Uterus (tissue), 4 donors: ENCODE measurements around the gene HASPIN. TPM values are rescaled to one million over a fixed set of nuclear protein-coding genes. Genes with fewer than 3 reads are reported as not detected.

Experiments used
- DNase-seq, 2 donors: peaks; one replicate each; pipeline ENCODE4 v3.0.0-alpha.2; 2019 to 2020
- H3K27ac ChIP-seq, 2 donors: fragments of 200-600 bp; sonication (generic); 1 replicate in 1 of 2; 2 replicates in 1 of 2; pipeline ENCODE4 v1.5.1; 2016 to 2018
- H3K27me3 ChIP-seq, 2 donors: fragments of 200-600 bp; sonication (generic); one replicate each; pipeline ENCODE4 v1.5.1; 2018 to 2019; ENCODE audit warnings: control low read depth in 1 of 2
- H3K36me3 ChIP-seq, 2 donors: fragments of 200-600 bp; sonication (generic); one replicate each; pipeline ENCODE4 v1.5.1; 2019; ENCODE audit warnings: control low read depth in 1 of 2
- H3K4me1 ChIP-seq, 2 donors: fragments of 200-600 bp; sonication (generic); one replicate each; pipeline ENCODE4 v1.5.1; 2018 to 2019; ENCODE audit warnings: control low read depth in 1 of 2
- H3K4me3 ChIP-seq, 2 donors: fragments of 200-600 bp; sonication (generic); 1 replicate in 1 of 2; 2 replicates in 1 of 2; pipeline ENCODE4 v1.5.1; 2018 to 2019; ENCODE audit warnings: mild to moderate bottlenecking in 1 of 2
- H3K9me3 ChIP-seq, 2 donors: fragments of 200-600 bp; sonication (generic); one replicate each; pipeline ENCODE4 v1.5.1; 2019; ENCODE audit warnings: control low read depth in 1 of 2
- CTCF ChIP-seq, 4 experiments: fragments of 200-600 bp in 2 of 4; fragments of 450-650 bp in 2 of 4; sonication (generic) in 2 of 4; IDR thresholded peaks; one replicate each; pipeline ENCODE4 v1.5.1; 2016 to 2019; ENCODE audit warnings: antibody characterized with exemption in 4 of 4, mild to moderate bottlenecking in 2 of 4, moderate library complexity in 1 of 4
- POLR2A ChIP-seq, 2 donors: fragments of 450-650 bp; IDR thresholded peaks; one replicate each; pipeline ENCODE4 v1.6.1; 2016; ENCODE audit warnings: antibody characterized with exemption in 2 of 2, mild to moderate bottlenecking in 1 of 2, moderate library complexity in 1 of 2
- intact Hi-C: fragments of 100-400 bp; cut with DNase I; formaldehyde crosslinking; loops from one replicate; pipeline ENCODE4 v1.15.1; 2023; ENCODE audit warnings: low total_unique reads
- total RNA-seq, 4 donors: library from RNA; depleted of rRNA in 3 of 4; stranded (reverse); fragments of >200 nt in 3 of 4; gene quantifications; one replicate each; pipeline versions ENCODE4 v1.1.0 to v1.2.4, GENCODE V29; 2014 to 2023
- donor health status: DM: yes; HTN: yes; CAD: no.

The HASPIN gene
- total RNA-seq, 4 donors from 2014 or later, result 2.0 TPM; not detected in 3

DNA sequence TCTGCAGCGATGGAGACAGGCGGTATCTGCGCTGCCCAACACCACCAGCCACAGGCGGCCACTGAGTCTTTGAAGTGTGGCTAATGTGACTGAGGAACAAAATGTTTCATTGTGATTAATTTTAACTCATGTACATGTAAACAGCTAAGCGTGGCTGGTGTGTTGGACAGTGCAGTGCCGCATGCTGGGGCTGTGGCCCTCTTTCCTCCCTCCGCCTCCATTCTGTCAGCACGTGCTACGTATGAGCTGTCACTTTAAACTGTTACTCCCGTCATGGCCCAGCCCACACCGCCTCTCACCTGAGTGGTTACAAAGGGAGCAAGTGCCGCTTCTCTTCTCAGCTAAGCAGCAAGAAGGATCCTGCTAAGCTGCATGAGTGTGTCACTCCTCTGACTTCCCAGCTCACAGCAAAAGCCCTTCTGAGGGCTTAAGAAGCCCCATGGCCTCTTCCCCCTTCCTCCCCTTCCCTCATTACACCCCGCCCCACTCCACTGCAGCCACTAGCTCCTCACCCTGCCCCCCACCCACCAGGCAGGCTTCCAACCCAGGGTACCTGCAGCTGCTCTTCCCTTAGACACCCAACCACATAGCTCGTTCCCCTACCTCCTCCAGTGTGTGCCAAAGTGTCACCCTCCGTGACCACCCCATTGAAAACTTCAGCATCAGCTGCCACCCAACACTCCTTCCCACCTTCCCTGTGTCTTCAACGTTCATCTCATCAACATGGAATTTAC, 15.0 kb downstream of the HASPIN start:
- Histone ChIP-seq H3K9me3 (no peaks in the 10 kb centered on the region), H3K27me3 (no peaks in the 10 kb centered on the region), H3K36me3 (no peaks in the 10 kb centered on the region), H3K4me3 (no peak overlapping the region), H3K4me1 (peaks cover 0 to 4% of the 10 kb centered on the region in 2 donors), H3K27ac (no peak overlapping the region)
- intact Hi-C loops, result no loop called here
- TF ChIP-seq POLR2A (IDR thresholded peaks at IDR 0.05), result no peak
- TF ChIP-seq CTCF (IDR thresholded peaks at IDR 0.05), result no peak
- no peak for DNase-seq

- no peaks in the 10 kb centered on the region for H3K9me3 ChIP-seq
- no peaks in the 10 kb centered on the region for H3K27me3 ChIP-seq
- no peak overlapping the region for H3K27ac ChIP-seq
- intact Hi-C loops, result no loop called here
- DNase-seq, result no peak
- peaks cover 0 to 4% of the 10 kb centered on the region in 2 donors for H3K4me1 ChIP-seq
- TF ChIP-seq CTCF (IDR thresholded peaks at IDR 0.05) (no peak), POLR2A (IDR thresholded peaks at IDR 0.05) (no peak)
- H3K36me3 ChIP-seq, result no peaks in the 10 kb centered on the region
- no peak overlapping the region for H3K4me3 ChIP-seq
These were observed 15.9 kb downstream of the HASPIN start for GRCh38 chr17:3739422-3740124.

GRCh38 chr17:3740611-3741073, 16.9 kb downstream of the HASPIN start:
- no peak for TF ChIP-seq CTCF (IDR thresholded peaks at IDR 0.05)
- no peak for TF ChIP-seq POLR2A (IDR thresholded peaks at IDR 0.05)
- peaks cover 0 to 4% of the 10 kb centered on the region in 2 donors for H3K4me1 ChIP-seq
- intact Hi-C loops, result no loop called here
- H3K4me3 ChIP-seq, result no peak overlapping the region
- H3K27ac ChIP-seq, result no peak overlapping the region
- no peaks in the 10 kb centered on the region for H3K36me3 ChIP-seq
- no peaks in the 10 kb centered on the region for H3K27me3 ChIP-seq
- no peak for DNase-seq
- no peaks in the 10 kb centered on the region for H3K9me3 ChIP-seq

GRCh38 chr17:3744014-3744413, 20.3 kb downstream of the HASPIN start:
- H3K27me3 ChIP-seq, result no peaks in the 10 kb centered on the region
- H3K36me3 ChIP-seq, result no peaks in the 10 kb centered on the region
- H3K4me3 ChIP-seq, result no peak overlapping the region
- TF ChIP-seq CTCF (IDR thresholded peaks at IDR 0.05) (no peak), POLR2A (IDR thresholded peaks at IDR 0.05) (no peak)
- intact Hi-C loops, result no loop called here
- no peaks in the 10 kb centered on the region for H3K9me3 ChIP-seq
- no peak overlapping the region for H3K27ac ChIP-seq
- DNase-seq, result no peak
- no peaks in the 10 kb centered on the region for H3K4me1 ChIP-seq

DNA sequence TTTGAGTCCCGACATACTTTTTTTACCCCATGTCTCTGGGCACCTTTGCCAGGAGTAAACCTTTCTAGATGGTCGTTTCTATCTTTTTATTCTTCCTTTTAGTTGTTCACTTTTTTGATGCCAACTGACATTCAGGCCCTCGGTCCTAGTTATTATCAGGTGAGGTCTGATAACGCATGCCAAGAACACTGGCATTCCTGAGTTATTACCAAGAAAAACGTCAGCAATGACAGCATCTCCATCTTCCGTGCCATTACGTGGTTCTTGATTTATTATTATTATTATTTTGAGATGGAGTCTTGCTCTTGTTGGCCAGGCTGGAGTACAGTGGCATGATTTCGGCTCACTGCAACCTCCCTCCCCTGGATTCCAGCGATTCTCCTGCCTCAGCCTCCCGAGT, 21.4 kb downstream of the HASPIN start:
- no peaks in the 10 kb centered on the region for H3K4me1 ChIP-seq
- H3K27ac ChIP-seq, result no peak overlapping the region
- TF ChIP-seq CTCF (IDR thresholded peaks at IDR 0.05), result no peak
- no peaks in the 10 kb centered on the region for H3K9me3 ChIP-seq
- no peaks in the 10 kb centered on the region for H3K27me3 ChIP-seq
- DNase-seq, result no peak
- no peaks in the 10 kb centered on the region for H3K36me3 ChIP-seq
- H3K4me3 ChIP-seq, result no peak overlapping the region
- intact Hi-C loops, result no loop called here
